GM18502 (cell line): ENCODE results near the gene ZBTB20.

Experiments
- ATAC-seq: cut with Tn5 transposase; IDR thresholded peaks from one replicate; pipeline ENCODE4 v1.9.1; 2021; ENCODE audit warnings: mild to moderate bottlenecking; ENCODE audit not compliant: unreplicated experiment, poor library complexity

The ZBTB20 gene

DNA sequence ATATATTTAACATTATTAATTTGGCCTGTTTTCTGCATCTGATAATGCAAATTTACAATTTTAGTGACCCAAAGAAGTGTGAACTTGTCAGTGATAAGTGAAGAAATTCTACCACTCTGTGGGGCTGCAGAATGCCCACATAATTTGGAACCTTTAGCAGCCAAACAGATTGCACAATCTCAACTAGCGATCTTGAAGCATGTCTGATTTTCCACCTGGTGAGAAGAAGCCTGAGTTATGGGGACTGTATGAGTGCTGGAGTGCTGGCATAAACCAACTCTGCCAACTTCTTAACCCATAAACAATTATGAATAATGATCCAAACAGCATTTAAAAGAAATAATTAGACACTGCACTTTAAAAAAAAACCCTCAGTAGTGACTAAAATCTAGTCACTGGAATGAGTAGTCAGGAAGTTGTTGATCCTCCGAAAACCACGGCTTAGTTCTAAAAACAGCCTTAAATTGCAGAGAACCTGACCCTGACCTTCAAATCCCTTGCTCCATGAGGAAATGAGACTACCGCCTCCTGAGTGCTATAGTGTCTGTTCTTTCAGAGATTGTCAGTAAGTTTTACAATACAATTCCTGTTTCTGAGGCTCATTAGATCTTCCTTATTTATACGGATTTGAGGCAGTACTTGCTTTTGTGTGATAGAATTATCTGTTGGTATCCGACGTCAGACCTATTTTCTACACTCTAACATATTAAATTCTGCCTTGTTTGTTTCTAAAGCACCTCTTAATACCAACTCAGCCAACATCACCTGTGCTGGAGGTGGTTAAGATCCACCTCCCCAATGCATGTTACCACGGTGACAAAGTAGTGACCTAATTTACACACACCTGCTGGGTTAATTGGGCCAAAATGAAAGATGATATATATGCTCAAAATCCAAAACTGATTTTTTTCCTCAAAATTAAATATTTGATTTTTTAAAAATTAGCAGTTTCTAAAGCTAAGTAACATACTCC is 267.7 kb downstream of the ZBTB20 start:
- ATAC-seq, result peak; percentile 91

DNA sequence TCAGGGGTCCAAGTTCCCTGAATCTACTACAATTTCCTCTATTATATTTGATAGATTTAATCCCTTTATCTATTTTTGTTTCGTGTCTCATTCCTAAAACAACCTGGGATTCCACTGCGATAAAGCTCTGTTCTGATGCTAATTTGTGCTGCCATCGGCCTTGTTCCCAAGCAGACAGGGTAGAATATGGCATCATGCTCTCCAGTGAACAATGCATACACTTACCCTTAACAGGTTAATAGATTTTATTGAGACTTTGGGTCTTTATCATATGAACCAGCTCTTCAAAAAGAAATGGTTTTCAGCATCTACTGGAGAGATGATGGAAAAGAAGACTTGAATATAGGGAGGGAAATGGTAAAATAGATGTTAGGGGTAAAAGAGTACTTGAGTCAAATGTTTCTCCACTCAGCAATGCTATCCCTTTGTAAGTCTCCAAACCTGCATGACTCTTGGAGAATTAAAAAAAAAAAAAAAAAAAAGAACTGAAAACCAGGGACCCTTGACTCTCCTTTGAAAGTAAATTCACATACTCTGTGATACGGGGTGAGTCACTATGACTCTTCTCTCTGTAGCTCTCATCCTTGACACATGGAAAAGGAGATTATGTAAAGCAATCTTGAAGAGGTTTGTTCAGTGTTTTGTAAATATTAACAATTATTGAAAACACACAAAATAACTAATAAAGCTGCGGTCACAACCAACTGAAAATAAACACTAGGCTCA is 268.8 kb downstream of the ZBTB20 start:
- no peak for ATAC-seq

DNA sequence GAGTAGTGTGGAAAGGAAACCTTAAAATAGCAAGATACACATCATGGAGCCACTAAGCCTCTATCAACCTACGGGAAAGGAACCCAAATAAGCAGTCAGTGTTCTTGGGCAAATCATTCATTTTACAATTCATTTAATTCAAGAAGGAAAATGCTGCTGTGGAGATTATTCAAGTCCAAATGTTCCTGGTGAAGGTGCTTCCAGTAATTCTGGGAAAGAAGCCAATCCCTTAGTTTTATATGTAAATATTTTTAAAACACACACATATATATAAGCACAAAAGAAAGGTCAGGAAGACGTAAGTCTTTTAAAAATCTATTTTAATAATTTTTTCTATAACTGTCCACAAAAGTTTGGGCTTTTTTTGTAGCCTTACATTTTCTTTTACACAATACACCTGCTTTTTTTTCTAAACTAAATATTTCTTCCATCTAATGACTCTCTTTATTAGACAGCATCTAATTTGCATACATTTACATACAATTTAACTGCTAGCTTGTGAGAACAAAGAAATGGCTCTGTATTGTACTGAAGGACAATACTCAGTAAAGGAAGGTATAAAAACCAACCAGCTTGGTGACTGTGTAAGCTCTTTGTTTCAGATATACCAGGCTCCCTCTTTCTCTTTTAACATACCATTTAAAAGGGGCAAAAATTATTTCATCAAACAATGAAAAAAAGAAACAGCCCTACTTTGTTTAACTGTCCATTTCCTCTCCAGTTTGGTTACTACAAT is 269.5 kb downstream of the ZBTB20 start:
- ATAC-seq, result no peak

DNA sequence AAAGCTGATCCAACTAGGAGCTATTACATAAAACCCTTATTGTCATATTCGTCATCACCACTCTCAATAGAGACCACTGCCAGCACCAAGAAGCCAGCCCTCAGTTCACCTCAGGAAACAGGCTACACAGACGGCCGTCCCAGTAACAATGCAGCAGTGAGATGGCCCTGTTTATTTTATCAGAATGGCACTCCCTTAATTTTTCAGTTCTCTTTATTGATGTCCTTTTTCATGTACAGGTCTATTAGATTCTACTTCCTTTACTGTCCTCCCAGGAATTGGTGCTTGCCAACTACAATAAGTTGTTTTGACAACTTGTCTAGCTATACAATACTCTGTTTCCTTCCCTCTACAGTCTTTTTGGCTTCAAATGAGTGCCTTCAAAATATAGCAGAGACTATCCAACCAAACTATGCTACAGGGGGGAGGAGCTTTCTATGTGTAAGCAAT is 272.5 kb downstream of the ZBTB20 start:
- ATAC-seq, result no peak

DNA sequence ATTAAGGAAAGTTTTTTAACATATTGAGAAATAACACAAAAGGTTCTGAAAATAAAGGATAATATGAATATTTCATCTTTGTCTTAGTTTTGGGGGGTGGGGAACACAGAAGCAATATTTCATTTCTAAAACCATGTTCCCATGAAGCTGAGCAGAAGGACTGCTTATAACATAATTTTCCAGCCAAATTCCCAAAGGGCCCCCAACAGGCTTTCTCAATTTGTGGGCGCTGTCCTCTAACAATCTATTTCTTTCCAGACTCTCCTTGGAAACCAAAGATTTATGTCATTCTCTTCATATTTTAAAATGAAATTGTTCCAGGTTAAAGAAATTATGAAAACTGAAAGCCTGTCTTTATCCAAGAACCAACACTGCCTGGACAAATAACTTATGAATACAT is 273.5 kb downstream of the ZBTB20 start:
- ATAC-seq, result no peak

DNA sequence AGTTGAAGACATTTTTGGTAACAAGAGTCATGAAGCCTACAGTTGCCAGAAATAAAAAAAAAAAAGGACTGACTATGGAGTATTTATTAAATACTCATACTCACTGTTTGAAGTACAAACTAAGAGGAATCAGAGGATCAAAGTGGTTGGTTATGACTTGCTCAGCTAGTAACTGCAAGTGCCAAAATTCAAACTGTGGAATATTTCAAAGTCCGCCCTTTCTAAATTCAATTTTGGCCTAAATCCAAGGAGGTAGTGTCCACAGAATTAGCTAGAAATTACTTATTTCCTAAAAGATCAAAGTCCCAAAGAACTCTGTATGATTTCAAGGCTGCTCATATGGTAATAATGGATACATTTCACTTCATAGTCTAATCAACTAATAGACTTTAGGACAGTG is 274.5 kb downstream of the ZBTB20 start:
- no peak for ATAC-seq

DNA sequence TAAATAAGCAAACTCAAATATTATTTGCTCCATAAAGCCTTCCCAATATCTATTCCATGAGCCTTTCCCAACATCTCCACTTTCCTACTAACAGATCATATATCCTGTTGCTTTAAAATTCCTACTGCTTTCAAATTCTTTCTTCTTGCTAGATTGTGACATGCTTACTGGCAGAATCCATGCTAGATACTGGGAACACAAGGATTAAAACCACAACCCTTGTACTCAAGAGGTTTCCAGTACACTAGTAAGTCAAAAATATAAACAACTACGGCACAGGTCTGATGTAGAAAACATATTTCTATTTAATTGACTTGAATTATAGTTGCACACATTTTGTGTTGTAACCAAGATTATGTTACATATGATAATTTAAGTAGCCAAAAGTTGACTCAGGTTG is 275.0 kb downstream of the ZBTB20 start:
- no peak for ATAC-seq

DNA sequence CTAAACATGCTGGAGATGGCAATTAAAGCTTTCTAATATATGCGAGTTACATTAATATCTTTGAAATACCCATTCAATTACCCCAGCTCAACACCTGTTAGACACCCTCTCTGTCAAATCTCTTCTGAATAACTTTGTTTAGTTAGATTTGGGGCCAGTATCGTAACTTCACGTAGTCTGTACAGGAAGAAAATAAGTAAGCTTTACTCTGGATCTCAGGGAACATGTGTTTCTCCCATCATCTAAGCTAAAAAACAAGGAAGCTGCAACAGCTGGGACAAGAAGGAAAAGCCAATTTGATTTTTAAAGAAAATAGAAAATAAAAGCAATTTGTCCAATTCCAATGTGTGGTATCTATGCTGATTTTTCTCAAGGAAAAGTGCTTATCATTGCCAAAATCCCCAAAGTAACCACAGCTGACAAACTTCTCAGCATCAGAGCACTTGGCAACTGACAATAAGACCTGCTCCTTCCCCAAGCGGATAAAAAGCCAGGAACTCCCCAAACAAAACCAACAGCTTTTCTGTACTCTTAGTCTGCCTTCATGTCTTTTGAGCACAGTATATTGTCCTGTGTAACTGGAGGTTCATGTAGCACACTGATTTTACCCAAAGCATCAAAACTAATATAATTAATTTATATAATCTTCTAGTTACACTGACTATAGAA is 279.1 kb downstream of the ZBTB20 start:
- ATAC-seq, result no peak

DNA sequence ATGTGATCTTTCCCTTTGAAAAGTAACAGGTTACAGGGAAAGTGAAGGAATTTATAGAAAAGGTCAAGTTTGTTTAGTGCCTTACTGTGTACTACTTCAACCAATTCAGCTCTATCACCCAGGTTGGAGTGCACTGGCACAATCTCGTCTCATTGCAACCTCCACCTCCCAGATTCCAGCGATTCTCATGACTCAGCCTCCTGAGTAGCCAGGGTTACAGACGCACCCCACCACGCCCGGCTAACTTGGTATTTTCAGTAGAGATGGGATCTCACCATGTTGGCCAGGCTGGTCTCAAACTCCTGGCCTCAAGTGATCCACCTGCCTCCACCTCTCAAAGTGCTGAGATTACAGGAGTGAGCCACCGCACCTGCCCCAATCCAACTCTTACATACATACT is 279.7 kb downstream of the ZBTB20 start:
- no peak for ATAC-seq

DNA sequence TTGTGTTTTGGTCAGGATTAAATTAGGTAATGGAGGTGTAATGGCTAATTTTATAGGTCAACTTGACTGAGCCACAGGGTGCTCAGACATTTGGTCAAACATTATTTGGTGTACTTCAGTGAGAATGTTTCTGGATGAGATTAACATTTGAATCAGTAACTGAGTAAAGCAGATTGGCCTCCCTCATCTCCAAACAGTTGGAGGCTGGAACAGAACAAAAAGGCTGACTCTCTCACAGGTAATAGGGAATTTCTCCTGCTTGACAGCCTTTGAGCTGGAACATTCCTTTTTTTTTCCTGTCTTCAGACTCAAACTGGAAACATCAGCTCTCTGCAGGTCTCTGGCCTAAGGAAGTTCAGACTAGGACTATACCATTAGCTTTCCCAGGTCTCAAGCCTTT is 280.7 kb downstream of the ZBTB20 start:
- no peak for ATAC-seq

DNA sequence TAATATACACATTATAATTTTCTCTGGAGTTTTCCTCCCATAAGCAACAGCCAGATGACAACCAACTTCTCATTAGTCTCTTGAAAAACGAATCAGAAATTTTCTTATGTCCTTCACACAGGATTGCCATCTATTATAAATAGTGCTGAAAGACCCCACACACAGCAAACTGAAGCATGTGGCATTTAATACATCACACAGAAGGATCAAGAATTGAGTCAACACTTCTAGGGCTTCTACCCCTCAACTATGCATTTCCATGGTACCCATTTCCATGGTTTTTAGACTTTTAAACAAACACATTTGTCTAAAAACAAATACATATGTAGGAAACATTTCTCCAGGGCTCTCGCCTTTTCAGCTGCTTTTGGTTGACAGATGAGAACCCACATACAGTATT is 282.1 kb downstream of the ZBTB20 start:
- no peak for ATAC-seq

DNA sequence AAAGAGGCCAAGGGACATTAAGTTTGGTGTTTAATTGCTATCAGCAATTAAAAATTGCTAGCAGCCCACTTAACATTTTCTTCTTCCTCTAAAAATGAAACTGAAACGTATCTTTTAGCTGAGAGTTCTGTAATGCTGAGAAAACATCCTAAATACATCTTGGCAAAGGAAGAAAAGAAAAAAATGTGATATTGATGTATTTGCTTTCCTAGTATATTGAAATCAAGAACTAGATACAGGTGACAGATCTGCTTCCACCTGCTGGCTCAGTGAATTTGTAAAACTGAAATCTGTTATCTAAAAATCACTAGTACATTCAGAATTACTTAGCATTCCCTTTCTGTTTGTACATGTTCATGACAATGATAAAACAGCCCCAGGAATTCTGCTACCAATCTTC is 283.2 kb downstream of the ZBTB20 start:
- no peak for ATAC-seq

DNA sequence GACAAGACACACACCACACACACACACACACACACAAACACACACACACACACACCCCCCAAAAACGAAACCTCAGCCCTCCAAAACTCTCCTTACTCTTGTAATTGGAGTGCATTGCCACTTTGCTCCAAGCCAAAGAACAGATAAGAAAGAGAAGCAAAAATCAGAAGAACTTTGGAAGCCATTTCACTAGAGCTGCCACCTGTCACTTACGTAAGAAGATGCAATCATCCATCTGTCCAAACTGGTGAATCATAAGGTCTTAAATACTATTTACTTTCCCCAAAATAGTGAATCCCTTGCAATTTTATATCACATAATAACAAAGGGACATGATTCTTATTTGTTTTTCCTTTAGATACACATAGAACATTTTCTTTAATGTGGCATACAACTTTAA is 285.4 kb downstream of the ZBTB20 start:
- ATAC-seq, result no peak

DNA sequence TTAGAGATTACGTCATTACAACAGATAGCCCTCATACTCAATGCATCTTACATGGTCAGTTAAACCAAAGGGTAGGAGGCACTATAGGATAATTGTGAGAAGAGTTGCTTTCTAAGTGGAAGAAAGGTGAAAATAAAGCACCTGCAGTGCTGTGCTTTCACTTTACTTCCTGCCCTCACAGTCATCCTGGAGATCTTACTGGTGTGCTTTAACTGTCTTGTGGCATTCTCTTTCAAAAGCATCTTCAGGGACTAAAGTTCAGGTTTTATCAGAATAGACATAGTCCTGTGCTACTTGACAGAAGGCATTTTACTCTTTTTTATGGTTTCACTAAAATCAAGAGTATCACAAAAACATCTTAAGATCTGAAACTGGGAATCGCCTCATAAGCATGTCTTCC is 286.6 kb downstream of the ZBTB20 start:
- ATAC-seq, result no peak

DNA sequence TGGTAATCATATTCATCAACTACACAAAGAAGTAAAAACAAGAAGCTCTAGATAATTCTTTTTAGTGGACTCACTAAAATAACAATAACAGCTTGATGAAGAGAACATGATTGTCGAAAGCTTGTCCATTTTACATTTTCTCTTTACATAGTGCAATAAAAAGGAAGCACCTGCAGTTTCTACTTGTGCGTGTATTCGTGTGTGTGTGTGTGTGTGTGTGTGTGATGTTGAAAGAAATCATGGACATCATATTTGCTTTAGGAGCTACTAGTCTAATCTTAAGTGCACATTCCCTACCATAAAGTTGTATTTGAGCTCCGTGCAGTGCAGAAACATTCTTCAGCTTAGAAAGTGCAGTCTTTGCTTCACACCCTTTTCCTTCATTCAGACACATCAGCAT is 288.8 kb downstream of the ZBTB20 start:
- no peak for ATAC-seq

DNA sequence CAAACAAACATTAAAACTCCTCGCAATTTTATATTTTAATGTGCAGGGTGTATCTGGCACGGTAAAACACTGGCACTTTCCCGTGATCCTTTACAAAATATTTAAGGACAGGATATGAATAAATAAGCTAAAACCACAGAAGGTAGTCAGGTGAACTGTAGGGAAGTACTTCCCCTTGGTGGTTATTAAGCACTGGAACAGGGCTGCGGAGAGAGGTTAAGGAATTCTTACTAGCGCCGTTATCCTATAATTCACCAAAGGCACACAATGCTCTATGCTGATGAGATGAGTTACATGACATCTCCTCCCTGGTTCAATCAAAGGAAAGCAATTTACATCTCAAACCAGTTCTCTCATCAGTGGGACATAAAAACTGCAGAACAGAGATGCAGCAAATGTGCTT is 289.8 kb downstream of the ZBTB20 start:
- no peak for ATAC-seq

DNA sequence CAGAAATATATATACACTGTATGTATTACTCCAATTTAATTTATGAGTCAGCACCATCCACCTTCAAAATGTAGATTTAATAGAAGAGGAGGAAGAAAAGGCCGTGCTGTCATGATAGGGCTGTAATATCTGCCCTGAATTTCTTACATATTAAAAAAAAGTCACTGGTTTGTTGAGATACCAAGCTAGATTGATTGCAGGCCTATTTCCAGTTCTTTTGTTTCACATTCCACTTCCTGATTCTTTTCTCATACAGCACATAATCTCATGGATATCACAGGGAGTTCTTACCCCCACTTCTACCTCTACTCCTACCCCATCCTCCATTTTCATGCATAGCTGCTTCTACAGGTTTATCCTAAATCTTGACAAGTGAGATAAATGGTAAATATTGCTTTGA is 290.3 kb downstream of the ZBTB20 start:
- no peak for ATAC-seq

DNA sequence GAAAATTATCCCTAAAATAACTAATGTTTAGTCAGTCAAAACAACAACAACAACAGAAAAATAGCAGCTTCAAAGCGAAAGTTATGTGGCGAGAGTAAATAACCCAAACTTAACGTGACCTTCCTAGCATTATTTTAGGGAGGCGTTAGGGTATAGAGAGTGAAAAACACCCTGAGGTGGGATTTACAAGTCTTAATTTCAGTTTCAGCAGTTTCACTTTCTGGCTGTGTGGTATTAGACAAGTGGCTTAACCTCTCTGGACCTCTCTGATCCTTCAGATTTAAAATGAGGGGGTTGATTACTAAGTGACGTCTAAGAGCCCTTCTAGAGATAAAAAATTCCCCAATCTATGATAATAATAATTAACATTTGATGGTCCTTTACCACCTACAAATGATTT is 291.2 kb downstream of the ZBTB20 start:
- no peak for ATAC-seq

DNA sequence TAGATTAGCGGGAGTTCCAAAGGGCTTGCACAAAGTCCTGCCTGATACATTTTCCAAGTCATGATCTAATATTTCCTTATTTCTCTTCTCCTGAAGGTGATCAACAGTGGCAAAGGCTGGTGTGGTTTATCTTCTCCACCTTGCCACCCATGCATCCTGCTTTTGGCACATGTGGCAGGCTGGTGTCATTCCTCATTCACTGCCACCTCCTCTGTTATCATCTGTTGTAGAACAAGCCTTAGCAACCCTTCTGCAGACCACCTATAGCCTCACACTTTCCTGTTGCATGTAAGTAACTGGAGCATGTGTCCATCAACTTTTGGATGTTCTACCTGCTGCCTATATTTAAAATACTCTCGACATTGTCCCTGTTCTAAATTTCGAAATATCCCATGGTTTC is 294.1 kb downstream of the ZBTB20 start:
- no peak for ATAC-seq

DNA sequence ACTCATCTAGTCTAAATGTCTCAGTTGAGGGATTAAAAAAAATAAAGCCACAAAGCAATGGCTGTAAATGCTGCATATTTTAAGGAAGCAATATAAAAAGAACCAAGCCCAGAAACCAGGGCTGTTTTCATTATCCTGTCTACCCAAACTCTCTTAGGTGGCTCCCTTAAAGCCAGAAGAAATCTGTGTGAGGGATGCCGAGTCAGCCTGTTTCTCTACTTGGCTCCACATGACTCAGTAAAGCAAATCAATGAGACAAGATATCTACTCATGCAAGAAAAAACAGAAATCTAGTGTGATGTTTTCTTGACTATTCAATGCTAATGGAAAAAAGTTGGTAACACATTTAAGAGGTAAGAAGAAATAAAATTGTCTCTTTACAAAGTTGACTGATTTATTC is 296.2 kb downstream of the ZBTB20 start:
- ATAC-seq, result no peak
